UCSD-AML1 (cell line): ENCODE measurements around the gene PMPCA.

Source experiments
- DNase-seq: peaks from one replicate; lab custom pipeline; 2025; ENCODE audit not compliant: unreplicated experiment; lab: John Stamatoyannopoulos, UW

PMPCA gene

DNA sequence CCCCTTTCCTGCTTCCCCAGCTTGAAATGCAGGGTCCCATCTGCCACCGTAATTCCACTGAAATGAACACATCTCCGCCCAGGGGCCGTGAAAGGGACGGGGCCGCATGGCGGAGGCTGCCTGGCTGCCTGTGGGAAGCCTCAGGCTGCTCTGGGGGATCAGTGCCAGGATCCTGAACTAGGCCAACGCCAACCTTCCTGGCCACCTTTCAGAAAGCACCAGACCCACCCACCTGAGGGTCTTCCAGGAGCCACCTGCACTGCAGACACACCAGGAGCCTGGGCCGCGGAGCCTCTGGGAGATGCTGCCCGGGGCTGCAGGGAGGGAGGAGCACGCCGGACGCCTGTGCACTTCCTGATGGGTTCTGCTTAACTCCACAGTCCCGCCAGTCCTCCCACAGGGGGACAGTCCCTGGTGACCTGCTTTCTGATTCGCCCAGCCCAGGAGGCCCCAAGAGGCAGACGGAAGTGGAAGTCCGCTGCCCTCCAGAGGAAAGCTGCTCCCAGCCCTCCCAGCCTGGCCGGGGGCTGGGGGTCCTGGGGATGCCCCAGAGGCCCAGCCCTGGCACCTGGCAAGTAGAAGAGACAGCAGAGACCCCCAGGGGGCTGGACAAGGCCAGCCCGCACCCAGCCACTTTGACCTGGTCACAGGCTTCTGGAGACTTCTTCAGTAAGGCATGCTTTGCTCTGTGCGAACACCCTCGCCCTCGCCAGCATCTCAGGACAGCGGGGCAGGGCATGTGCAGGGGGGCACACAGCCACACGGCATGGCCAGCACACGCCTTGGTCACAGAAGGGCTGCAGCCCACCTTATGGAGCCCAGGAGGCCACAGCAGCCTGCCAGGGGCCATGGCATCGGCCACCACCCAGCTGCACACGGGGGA lies 36.9 kb upstream of the PMPCA start, which contains the start of gene CARD9:
Gene CARD9, minus strand, starts transcription at position 370 of the 883 bp plus-strand sequence. CDS start 1,591 bp downstream, outside the sequence.
- peak; percentile 80 for DNase-seq

DNA sequence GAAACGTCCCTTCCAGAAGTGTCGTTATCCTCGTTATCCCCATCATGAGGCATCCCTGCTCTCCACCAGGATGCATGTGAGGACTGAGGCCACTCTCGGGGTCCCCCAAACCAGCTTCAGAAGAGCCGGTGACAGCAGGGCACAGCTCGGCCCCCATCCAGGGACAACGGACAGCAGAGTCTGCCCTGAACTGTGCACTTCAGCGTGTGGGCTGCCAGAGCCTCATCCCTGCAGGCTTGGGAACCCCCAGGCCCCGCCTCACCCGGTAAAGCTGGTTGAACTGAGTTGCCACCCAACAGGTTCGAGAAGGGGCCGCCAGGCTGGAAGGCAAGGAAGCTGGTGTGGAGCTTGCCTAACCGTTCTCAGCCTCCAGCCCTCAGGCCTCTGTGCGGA lies 36.3 kb upstream of the PMPCA start:
- no peak for DNase-seq

DNA sequence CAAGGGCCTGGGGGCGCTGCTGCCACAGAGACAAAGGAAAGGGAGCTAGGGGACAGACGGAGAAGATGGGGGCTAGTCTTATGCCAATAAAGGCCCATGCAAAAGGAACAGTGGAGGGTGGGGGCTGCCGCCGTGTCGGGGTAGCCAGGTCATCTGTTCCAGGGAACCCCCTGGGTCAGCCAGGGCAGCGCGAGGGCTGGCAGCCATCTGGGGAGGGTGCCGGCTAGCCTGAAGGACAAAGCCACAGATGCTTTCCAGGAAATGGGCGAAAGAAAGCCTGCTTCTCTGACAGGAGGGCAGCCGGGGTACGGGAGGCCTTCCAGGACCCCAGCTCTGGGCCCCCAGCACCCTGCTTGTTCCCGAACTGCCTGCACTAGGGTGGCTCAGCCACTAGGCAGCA lies 35.4 kb upstream of the PMPCA start:
- DNase-seq, result no peak

DNA sequence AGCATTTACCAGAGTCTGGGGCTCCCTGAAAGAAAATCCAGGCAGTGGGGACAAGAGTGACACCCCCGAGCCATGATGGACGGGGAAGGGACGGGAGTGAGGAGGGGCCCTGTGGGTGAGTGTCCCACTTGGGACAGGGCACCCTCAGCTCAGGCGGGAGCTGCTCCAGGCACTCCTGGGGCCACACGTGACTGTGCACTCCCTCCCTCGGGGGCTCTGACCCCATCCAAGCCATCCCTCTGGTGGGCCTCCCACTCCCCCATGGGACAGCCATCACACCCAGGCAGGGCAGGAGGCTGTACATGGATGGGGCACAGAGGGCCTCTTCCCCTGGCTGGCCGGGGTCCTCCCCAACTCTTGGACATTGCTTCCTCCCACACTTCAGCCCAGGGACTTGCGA lies 34.0 kb upstream of the PMPCA start:
- DNase-seq, result no peak

- DNase-seq, result no peak
These were observed 32.9 kb upstream of the PMPCA start for GRCh38 chr9:136377341-136378169.

- DNase-seq, result no peak
These were observed 32.1 kb upstream of the PMPCA start for GRCh38 chr9:136378170-136379002.

DNA sequence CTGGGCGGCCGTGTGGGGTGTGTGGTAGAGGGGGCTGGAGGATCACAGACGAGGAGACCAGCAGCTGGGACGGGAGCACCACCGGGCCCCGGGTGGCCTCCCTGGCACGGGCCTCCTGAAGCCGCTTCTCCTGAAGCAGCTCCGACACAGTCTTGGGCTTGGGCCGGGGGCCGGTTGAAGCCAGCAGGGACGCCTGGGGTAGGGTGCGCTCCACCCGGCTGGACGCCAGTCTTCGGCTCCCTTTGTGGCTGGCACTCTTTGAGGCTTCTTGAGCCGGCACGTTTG lies 31.5 kb upstream of the PMPCA start:
- DNase-seq, result no peak

DNA sequence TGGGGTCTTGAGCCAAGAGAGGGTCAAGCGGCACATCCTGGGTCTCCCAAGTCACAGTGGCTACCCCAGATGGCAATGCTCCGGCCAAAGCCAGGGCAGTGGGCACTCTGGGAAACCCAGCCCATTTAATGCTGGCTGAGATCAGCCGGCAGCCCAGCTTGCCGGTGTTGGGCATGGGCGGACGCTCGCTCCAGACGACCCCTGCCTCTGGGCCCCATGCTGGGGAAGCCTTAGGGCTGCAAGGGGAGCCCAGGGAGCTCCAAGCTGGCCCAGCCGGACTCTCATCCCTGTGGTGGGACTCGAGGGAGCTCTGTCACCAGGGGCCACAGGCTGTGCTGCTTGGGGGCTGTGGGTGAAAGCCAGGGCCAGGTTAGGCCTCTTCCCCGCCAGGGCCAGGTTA lies 31.1 kb upstream of the PMPCA start:
- no peak for DNase-seq

DNA sequence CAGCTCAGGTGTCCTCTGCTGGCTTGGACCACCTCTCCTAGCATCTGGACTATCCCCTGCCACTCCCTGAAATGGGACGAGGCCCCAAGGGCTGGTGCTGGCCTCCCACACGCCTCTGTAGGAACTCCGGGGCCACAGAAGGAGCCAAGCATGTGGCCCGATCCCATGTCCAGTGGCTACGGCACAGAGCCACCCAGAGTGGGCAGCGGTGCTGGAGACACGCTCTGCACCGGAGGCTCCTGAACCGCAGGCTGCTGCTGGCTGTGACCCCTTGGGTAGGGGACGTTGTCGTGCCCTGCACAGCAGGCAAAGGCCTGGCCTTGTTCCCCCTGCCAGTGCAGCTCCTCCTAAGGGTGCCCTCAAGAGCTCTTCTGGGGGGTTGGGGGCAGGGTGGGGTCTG lies 30.6 kb upstream of the PMPCA start:
- DNase-seq, result no peak

- no peak for DNase-seq
These were observed 30.1 kb upstream of the PMPCA start for GRCh38 chr9:136380381-136380780.

DNA sequence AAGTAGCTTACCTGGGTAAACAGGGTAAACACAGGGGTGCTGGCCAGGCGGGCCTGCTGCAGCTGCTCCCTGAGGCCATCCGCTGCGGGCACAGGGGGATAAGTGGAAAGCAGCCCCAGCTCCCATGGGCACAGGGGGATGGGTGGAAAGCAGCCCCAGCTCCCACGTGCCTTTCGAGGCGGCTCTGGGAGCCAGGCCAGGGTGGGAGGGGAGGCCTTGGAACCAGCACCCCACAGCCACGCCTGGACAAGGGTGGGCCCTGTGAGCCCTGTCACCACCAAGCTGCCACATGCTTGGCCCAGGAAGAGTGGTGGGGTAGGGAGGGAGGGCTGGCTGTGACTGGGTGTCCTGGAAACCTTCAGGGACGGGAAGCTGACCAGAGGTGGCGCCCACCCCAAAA lies 29.1 kb upstream of the PMPCA start:
- DNase-seq, result no peak

- no peak for DNase-seq
These were observed 28.4 kb upstream of the PMPCA start for GRCh38 chr9:136381966-136382513.

- no peak for DNase-seq
These were observed 27.0 kb upstream of the PMPCA start for GRCh38 chr9:136383436-136383835.

DNA sequence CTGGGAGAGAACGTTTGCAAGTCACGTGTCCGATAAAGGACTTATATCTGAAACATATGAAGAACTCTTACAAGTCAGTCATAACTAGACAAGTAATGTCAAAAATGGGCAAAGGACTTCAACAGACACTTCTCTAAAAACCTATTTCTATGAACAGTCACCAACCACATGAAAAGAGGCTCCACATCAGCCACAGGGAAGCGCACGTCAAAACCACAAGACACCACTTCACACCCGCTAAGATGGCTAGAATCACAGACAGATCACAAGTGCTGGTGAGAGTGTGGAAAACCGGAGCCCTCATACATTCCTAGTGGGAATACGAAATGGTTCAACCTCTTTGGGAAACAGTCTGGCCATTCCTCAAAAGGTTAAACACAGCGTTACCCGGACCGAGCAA lies 25.4 kb upstream of the PMPCA start:
- no peak for DNase-seq

- DNase-seq, result no peak
These were observed 24.4 kb upstream of the PMPCA start for GRCh38 chr9:136386018-136386417.

DNA sequence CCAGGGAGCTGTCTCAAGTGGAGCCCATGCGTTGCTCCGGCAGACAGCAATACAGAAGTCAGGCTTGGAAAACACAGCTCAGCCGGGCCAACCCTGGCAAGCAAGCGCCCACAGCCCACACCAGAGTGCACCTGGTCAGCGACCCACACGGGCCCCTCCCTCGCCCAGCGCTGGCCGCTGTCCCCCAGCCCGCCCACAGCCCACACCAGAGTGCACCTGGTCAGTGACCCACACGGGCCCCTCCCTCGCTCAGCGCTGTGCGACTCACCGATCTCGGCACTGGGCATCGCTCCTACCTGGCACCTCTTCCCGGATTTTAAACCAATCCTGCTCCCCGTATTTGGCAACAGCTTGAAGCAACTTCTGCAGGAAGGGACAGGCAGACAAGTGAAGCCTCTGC lies 23.2 kb upstream of the PMPCA start:
- DNase-seq, result no peak

DNA sequence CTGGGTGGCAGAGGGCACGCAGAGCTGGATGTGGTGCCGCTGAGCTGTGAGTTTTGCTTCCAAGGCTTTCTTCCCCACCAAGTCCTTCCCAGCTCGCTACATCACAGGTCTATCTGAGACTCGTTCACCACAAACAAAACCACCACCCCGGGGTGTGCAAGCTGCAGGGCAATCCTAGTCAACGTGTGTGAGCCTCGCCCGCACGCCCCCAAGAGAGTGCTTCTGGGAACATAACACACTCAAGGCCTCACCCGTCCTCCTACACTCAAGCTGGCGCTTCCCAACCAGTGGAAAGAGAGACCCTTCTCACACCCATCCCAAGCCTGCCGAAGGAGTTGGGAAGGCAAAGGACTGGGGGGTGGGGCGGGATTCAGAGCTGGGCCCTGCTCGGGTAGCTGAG lies 21.1 kb upstream of the PMPCA start:
- no peak for DNase-seq

- no peak for DNase-seq
These were observed 18.5 kb upstream of the PMPCA start for GRCh38 chr9:136391737-136392537.

GRCh38 chr9:136392538-136393449 lies 17.7 kb upstream of the PMPCA start:
- DNase-seq, result no peak
